ENCODE measurements around the gene EPHA8.

Gene EPHA8

GRCh38 chr1:22562584-22563583 is at the start of gene EPHA8:
TSS of gene EPHA8 (plus strand) at chr1:22563489. CDS start at chr1:22563636, 147 bp downstream.
- peak in 9 of 42 donors; percentile 14 to 38 (median 25) for DNase-seq
- intact Hi-C loops (cut with DNase I) = no loop called here

- no peak for DNase-seq
- intact Hi-C loops (cut with DNase I) = no loop called here
Observed at GRCh38 chr1:22516906-22517571, 46.2 kb upstream of the EPHA8 start.

- intact Hi-C loops (cut with DNase I) = no loop called here
- no peak for DNase-seq
Observed at GRCh38 chr1:22517956-22518355, 45.3 kb upstream of the EPHA8 start.

GRCh38 chr1:22518379-22518778 is 44.9 kb upstream of the EPHA8 start:
- DNase-seq = peak in 4 of 42 donors; percentile 13 to 51 (median 26)
- intact Hi-C loops (cut with DNase I) = no loop called here

- no peak for DNase-seq
- intact Hi-C loops (cut with DNase I) = no loop called here
Observed at GRCh38 chr1:22520871-22521270, 42.4 kb upstream of the EPHA8 start.

GRCh38 chr1:22521692-22522091 is 41.6 kb upstream of the EPHA8 start:
- intact Hi-C loops (cut with DNase I) = no loop called here
- no peak for DNase-seq

- intact Hi-C loops (cut with DNase I) = no loop called here
- DNase-seq = no peak
Observed at GRCh38 chr1:22522221-22522743, 41.0 kb upstream of the EPHA8 start.

- DNase-seq = no peak
Observed at GRCh38 chr1:22524481-22524880, 38.8 kb upstream of the EPHA8 start.

GRCh38 chr1:22525211-22525610 is 38.1 kb upstream of the EPHA8 start:
- intact Hi-C loops (cut with DNase I) = no loop called here
- DNase-seq = no peak

More at GRCh38 chr1:22524481-22524880, 38.8 kb upstream of the EPHA8 start:
- intact Hi-C loops (cut with DNase I) = no loop called here

GRCh38 chr1:22525646-22526045 is 37.6 kb upstream of the EPHA8 start:
- DNase-seq = no peak
- intact Hi-C loops (cut with DNase I) = no loop called here

GRCh38 chr1:22526098-22526497 is 37.2 kb upstream of the EPHA8 start:
- intact Hi-C loops (cut with DNase I) = no loop called here
- DNase-seq = peak in 1 of 42 donors; percentile 42

- DNase-seq = peak in 2 of 42 donors; percentile 13 to 27
- intact Hi-C loops (cut with DNase I) = no loop called here
Observed at GRCh38 chr1:22526677-22527076, 36.6 kb upstream of the EPHA8 start.

- intact Hi-C loops (cut with DNase I) = no loop called here
Observed at GRCh38 chr1:22527122-22527521, 36.2 kb upstream of the EPHA8 start.

GRCh38 chr1:22527555-22528296 is 35.6 kb upstream of the EPHA8 start:
- DNase-seq = peak in 2 of 42 donors; percentile 26 to 37
- intact Hi-C loops (cut with DNase I) = no loop called here

More at GRCh38 chr1:22527122-22527521, 36.2 kb upstream of the EPHA8 start:
- peak in 2 of 42 donors; percentile 28 to 43 for DNase-seq

GRCh38 chr1:22528451-22528850 is 34.8 kb upstream of the EPHA8 start:
- intact Hi-C loops (cut with DNase I) = no loop called here

GRCh38 chr1:22529901-22530621 is 33.2 kb upstream of the EPHA8 start:
- intact Hi-C loops (cut with DNase I) = no loop called here
- DNase-seq = peak in 13 of 42 donors; percentile 10 to 60 (median 28)

More at GRCh38 chr1:22528451-22528850, 34.8 kb upstream of the EPHA8 start:
- peak in 2 of 42 donors; percentile 3 to 28 for DNase-seq

- peak in 1 of 42 donors; percentile 1 for DNase-seq
- intact Hi-C loops (cut with DNase I) = no loop called here
Observed at GRCh38 chr1:22530715-22531114, 32.6 kb upstream of the EPHA8 start.

GRCh38 chr1:22531251-22531650 is 32.0 kb upstream of the EPHA8 start:
- intact Hi-C loops (cut with DNase I) = no loop called here

More at GRCh38 chr1:22531251-22531650, 32.0 kb upstream of the EPHA8 start:
- peak in 1 of 42 donors; percentile 7 for DNase-seq
